SK-N-SH (cell line): ENCODE results near the gene LPAR1. TPM values are rescaled to one million over a fixed set of nuclear protein-coding genes. Genes with fewer than 3 reads are reported as not detected.

ENCODE experiments used
- CTCF ChIA-PET: fragments of 300-600, 350-600 bp; formaldehyde crosslinking; extraction: SDS; loops from one replicate; lab custom pipeline; 2021; lab: Yijun Ruan, JAX
- POLR2A ChIA-PET: fragments of 350-600 bp; sonication (Branson Sonifier 250); formaldehyde crosslinking; extraction: SDS; loops from one replicate; lab custom pipeline; 2020; ENCODE audit warnings: antibody characterized with exemption, inconsistent platforms; lab: Yijun Ruan, JAX
- DNase-seq: peaks from one replicate; pipeline ENCODE4 v3.0.0; 2012
- H2AFZ ChIP-seq: fragments of 200-600 bp; sonication (generic); 2 replicates; pipeline ENCODE4 v1.8.1; 2016; ENCODE audit warnings: antibody characterized with exemption, mild to moderate bottlenecking, low read depth
- H3F3A ChIP-seq: fragments of 200-600 bp; sonication (generic); replicated peaks from 2 replicates; pipeline ENCODE3; 2016; ENCODE audit warnings: antibody characterized with exemption, mild to moderate bottlenecking; ENCODE audit not compliant: insufficient read depth
- H3K27ac ChIP-seq, 2 experiments: fragments of 200-500 bp in 1 of 2; fragments of 200-600 bp in 1 of 2; sonication (Bioruptor generic) in 1 of 2; sonication (generic), shearing (Covaris generic) in 1 of 2; 2 replicates each; pipeline versions ENCODE4 v1.5.1 to v1.6.1; 2014 to 2016; ENCODE audit warnings: low read depth in 2 of 2, inconsistent platforms in 1 of 2, low read length in 1 of 2, mild to moderate bottlenecking in 1 of 2, mixed read lengths in 1 of 2
- H3K27me3 ChIP-seq: fragments of 200-600 bp; sonication (generic), shearing (Covaris generic); 2 replicates; pipeline ENCODE4 v1.6.1; 2016; ENCODE audit warnings: mixed run types; ENCODE audit not compliant: insufficient read depth
- H3K36me3 ChIP-seq, 2 experiments: fragments of 200-500 bp in 1 of 2; fragments of 200-600 bp in 1 of 2; sonication (Bioruptor generic) in 1 of 2; sonication (generic) in 1 of 2; replicated peaks in 1 of 2; 2 replicates each; pipeline versions ENCODE3 to v1.5.1; 2014 to 2016; ENCODE audit warnings: low read length in 1 of 2, mild to moderate bottlenecking in 1 of 2; ENCODE audit not compliant: insufficient read depth in 2 of 2, control insufficient read depth in 1 of 2
- H3K4me1 ChIP-seq, 2 experiments: fragments of 200-500 bp in 1 of 2; fragments of 200-600 bp in 1 of 2; sonication (Bioruptor generic) in 1 of 2; sonication (generic), shearing (Covaris generic) in 1 of 2; 2 replicates each; pipeline versions ENCODE4 v1.5.1 to v1.6.1; 2014 to 2016; ENCODE audit warnings: low read depth in 1 of 2, low read length in 1 of 2, mixed run types in 1 of 2; ENCODE audit not compliant: insufficient read depth in 2 of 2, control insufficient read depth in 1 of 2
- H3K4me2 ChIP-seq: fragments of 200-600 bp; sonication (generic), shearing (Covaris generic); 2 replicates; pipeline ENCODE4 v1.6.1; 2017; ENCODE audit warnings: mixed run types
- H3K4me3 ChIP-seq, 2 experiments: fragments of 200-500 bp in 1 of 2; fragments of 200-600 bp in 1 of 2; sonication (Bioruptor generic) in 1 of 2; sonication (generic), shearing (Covaris generic) in 1 of 2; 2 replicates each; pipeline versions ENCODE4 v1.5.1 to v1.8.1; 2014 to 2016; ENCODE audit warnings: low read depth in 2 of 2, inconsistent platforms in 1 of 2, low read length in 1 of 2, mild to moderate bottlenecking in 1 of 2, mixed read lengths in 1 of 2, moderate library complexity in 1 of 2
- H3K79me2 ChIP-seq: fragments of 200-600 bp; sonication (generic); 2 replicates; pipeline ENCODE4 v1.8.1; 2017; ENCODE audit warnings: mild to moderate bottlenecking; ENCODE audit not compliant: insufficient read depth
- H3K9ac ChIP-seq: fragments of 200-600 bp; sonication (generic); 2 replicates; pipeline ENCODE4 v1.6.1; 2017; ENCODE audit warnings: mixed run types
- H3K9me2 ChIP-seq: fragments of 200-600 bp; sonication (generic); 2 replicates; pipeline ENCODE4 v1.6.1; 2017; ENCODE audit warnings: mixed run types
- H3K9me3 ChIP-seq: fragments of 200-600 bp; sonication (generic); 2 replicates; pipeline ENCODE4 v1.6.1; 2017; ENCODE audit warnings: mixed run types, mild to moderate bottlenecking, moderate library complexity
- H4K20me1 ChIP-seq: fragments of 200-600 bp; sonication (generic); 2 replicates; pipeline ENCODE4 v1.6.1; 2017; ENCODE audit warnings: mild to moderate bottlenecking, mixed run types; ENCODE audit not compliant: insufficient read depth
- CHD2 ChIP-seq: fragments of 150-350 bp; IDR thresholded peaks from 2 replicates; pipeline ENCODE4 v1.6.1; 2018; ENCODE audit warnings: low read length; ENCODE audit not compliant: partially characterized antibody
- EP300 ChIP-seq, 2 experiments: IDR thresholded peaks; 2 replicates each; pipeline versions ENCODE4 v1.4.0 to v1.6.1; 2012; ENCODE audit warnings: borderline replicate concordance in 1 of 2, low read depth in 1 of 2, low read length in 1 of 2
- FOXJ3 ChIP-seq: sonication (generic); formaldehyde crosslinking; IDR thresholded peaks from 2 replicates; pipeline ENCODE4 v1.5.1; 2020; ENCODE audit warnings: mild to moderate bottlenecking, missing genetic modification reagents
- GABPA ChIP-seq: IDR thresholded peaks from 2 replicates; pipeline ENCODE4 v1.4.0; 2012; ENCODE audit warnings: low read depth, mild to moderate bottlenecking
- MEF2A ChIP-seq: IDR thresholded peaks from 2 replicates; pipeline ENCODE4 v1.4.0; 2012; ENCODE audit warnings: low read depth, borderline replicate concordance
- NFIC ChIP-seq: IDR thresholded peaks from 2 replicates; pipeline ENCODE4 v1.4.0; 2012; ENCODE audit warnings: borderline replicate concordance
- PBX3 ChIP-seq: IDR thresholded peaks from 2 replicates; pipeline ENCODE4; 2012
- RFX5 ChIP-seq: IDR thresholded peaks from 2 replicates; pipeline ENCODE4 v1.6.1; 2012; ENCODE audit warnings: mild to moderate bottlenecking, improper control_type of control experiment, low read length
- TAF1 ChIP-seq: IDR thresholded peaks from 2 replicates; pipeline ENCODE4 v1.6.1; 2012; ENCODE audit warnings: low read depth, mild to moderate bottlenecking, low read length, moderate library complexity, borderline replicate concordance
- TCF12 ChIP-seq: IDR thresholded peaks from 2 replicates; pipeline ENCODE4 v1.4.0; 2012
- whole genome bisulfite sequencing: methylation state at CpG from one replicate; pipeline ENCODE4 v1.1.6; 2017; ENCODE audit warnings: low lambda C conversion rate; 5-methylcytosine and 5-hydroxymethylcytosine counted together
- polyA plus RNA-seq, 3 experiments: library from polyadenylated mRNA; depleted of rRNA; stranded (reverse); fragments of >200 nt; gene quantifications; 2 replicates each; pipeline ENCODE4 v1.2.3, GENCODE V29; 2012

The LPAR1 gene
- polyA plus RNA-seq, 1 of the 3 experiments (the other 2 are of a cell fraction) = 9.4 TPM

- H3K4me3 ChIP-seq = no peak overlapping the region
- H3K36me3 ChIP-seq = no peaks in the 10 kb centered on the region
- DNase-seq = no peak
- no peaks in the 10 kb centered on the region for H3K79me2 ChIP-seq
- H3K9me2 ChIP-seq = no peaks in the 10 kb centered on the region
- peaks cover under 1% of the 10 kb centered on the region for H3F3A ChIP-seq
- H3K4me2 ChIP-seq = no peak overlapping the region
- H2AFZ ChIP-seq = no peak overlapping the region
- H3K9me3 ChIP-seq = no peaks in the 10 kb centered on the region
- no peaks in the 10 kb centered on the region for H4K20me1 ChIP-seq
- H3K4me1 ChIP-seq = no peaks in the 10 kb centered on the region; a peak in 2 of 4 replicates
- WGBS = 96% methylated on average over 9 of the region's 9 CpGs
- ChIA-PET CTCF (interaction anchor here (0.6 kb wide), 1 partner anchor 184 kb away, joined by 3 read pairs; no protein-coding TSS in a partner anchor), POLR2A (no interaction called here)
- H3K9ac ChIP-seq = no peak overlapping the region
- no peaks in the 10 kb centered on the region for H3K27me3 ChIP-seq
- H3K27ac ChIP-seq = no peak overlapping the region
- TF ChIP-seq RFX5 = no peak
Observed at GRCh38 chr9:110842169-110842568, 196.1 kb downstream of the LPAR1 start.

GRCh38 chr9:110837401-110838005, 200.8 kb downstream of the LPAR1 start:
- Histone ChIP-seq H3K4me1 (peaks cover 0 to 16% of the 10 kb centered on the region in 2 experiments; a peak in 2 of 4 replicates), H3K4me2 (no peak overlapping the region), H3K79me2 (no peaks in the 10 kb centered on the region), H3K9me2 (no peaks in the 10 kb centered on the region), H2AFZ (no peak overlapping the region), H3K9ac (no peak overlapping the region), H3K36me3 (no peaks in the 10 kb centered on the region), H3K9me3 (no peaks in the 10 kb centered on the region), H3K4me3 (no peak overlapping the region), H4K20me1 (no peaks in the 10 kb centered on the region), H3K27ac (no peak overlapping the region), H3F3A (peaks cover 5% of the 10 kb centered on the region), H3K27me3 (no peaks in the 10 kb centered on the region)
- WGBS = 92% methylated on average over 2 of the region's 2 CpGs
- no peak for DNase-seq
- ChIA-PET POLR2A (no interaction called here), CTCF (interaction anchor here (1.0 kb wide), 1 partner anchor 214 kb away, joined by 4 read pairs; no protein-coding TSS in a partner anchor)
- TF ChIP-seq CHD2 = no peak
- TF ChIP-seq EP300 (IDR thresholded peaks at IDR 0.05; ENCODE audit: borderline replicate concordance in 1 of 2, low read depth in 1 of 2, low read length in 1 of 2) = no peak
- TF ChIP-seq NFIC = no peak
- no peak for TF ChIP-seq MEF2A
- TF ChIP-seq TAF1 = no peak

- H3K4me3 ChIP-seq = no peak overlapping the region
Observed at GRCh38 chr9:110835859-110836271, 202.4 kb downstream of the LPAR1 start.

More at GRCh38 chr9:110835859-110836271, 202.4 kb downstream of the LPAR1 start:
- Histone ChIP-seq H3K36me3 (no peaks in the 10 kb centered on the region), H2AFZ (peak overlapping the region; percentile 63; the same call in 1 of the 2 replicates), H3K79me2 (no peaks in the 10 kb centered on the region), H3K9ac (no peak overlapping the region), H3K27ac (peak overlapping the region; percentile 53 to 67; a peak in 3 of 4 replicates), H3K4me1 (peaks cover 0 to 16% of the 10 kb centered on the region in 2 experiments; a peak in 2 of 4 replicates), H3K4me2 (0 out of 2 replicates have a peak overlapping the region, but pooled peaks have one; percentile 25), H3K27me3 (no peaks in the 10 kb centered on the region), H3F3A (peaks cover 5% of the 10 kb centered on the region), H4K20me1 (no peaks in the 10 kb centered on the region), H3K9me3 (no peaks in the 10 kb centered on the region), H3K9me2 (no peaks in the 10 kb centered on the region)
- CTCF ChIA-PET = interaction anchor here (0.7 to 0.9 kb wide), 2 partner anchors 22 to 233 kb away, joined by 3 read pairs; no protein-coding TSS in a partner anchor
- TF ChIP-seq GABPA (no peak), TCF12 (peak; percentile 20; the same call in 1 of the 2 replicates), EP300 (IDR thresholded peaks at IDR 0.05; ENCODE audit: borderline replicate concordance in 1 of 2, low read depth in 1 of 2, low read length in 1 of 2) (0 out of 4 replicates have a peak, but pooled peaks of 1 of the 2 experiments have one; percentile 14), PBX3 (0 out of 2 replicates have a peak, but pooled peaks have one; percentile 15), FOXJ3 (CRISPR knock-in tag) (no peak)
- no peak for DNase-seq
- POLR2A ChIA-PET = no interaction called here
- 75% methylated on average over 1 of the region's 1 CpG for WGBS
